Activated naive CD8-positive, alpha-beta T cell treated with anti-CD3 and anti-CD28 coated beads, Interleukin-2, amount 50 U/mL, for 16 hours (primary cell): Measurements from ENCODE around the gene ZNF652.
"Not testable (repeated sequence)": the region's sequence is repeated elsewhere in the genome, so short reads cannot be mapped to it uniquely, and the experiment has no call there.

ENCODE experiments used
- DNase-seq: peaks from one replicate; pipeline ENCODE4 v3.0.0-alpha.2; 2020; ENCODE audit warnings: low read depth, low spot score

Gene ZNF652

DNA sequence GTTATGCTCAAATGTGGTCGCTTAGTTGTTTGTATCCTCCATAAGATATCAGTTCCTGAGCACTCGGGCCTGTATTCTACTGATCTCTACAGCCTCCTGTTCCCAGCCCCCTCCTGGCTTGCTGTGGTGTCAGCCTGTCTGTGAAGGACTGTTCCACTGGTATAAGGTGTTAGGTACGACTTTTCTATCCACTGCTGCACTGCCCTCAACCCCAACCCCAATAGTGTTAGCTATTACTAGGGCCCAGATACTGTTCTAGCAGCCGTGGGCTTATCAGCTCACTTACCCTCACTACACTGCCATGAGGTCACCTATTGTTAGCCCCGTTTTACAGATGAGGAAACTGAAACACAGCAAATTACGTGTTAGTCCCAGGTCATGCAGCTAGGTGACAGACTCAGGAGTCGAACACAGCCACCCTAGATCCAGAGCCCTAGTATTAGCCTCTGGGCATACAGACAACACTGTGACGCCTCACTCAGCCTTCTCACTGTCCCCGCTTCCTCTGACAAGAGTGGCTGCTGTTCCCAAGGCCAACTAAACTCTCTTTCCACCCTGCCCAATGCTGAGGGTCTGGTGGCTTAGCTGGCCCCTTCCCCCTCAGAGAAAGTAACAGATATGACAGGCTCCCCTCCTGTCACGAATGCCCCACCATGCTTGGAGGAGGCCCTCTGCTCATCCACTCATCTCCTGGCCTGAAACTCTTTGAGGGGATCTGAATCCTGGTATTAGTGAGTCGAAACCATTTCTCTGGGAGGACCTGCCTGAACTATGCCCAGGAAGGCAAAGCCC lies 25.6 kb upstream of the ZNF652 start:
- DNase-seq, result no peak

DNA sequence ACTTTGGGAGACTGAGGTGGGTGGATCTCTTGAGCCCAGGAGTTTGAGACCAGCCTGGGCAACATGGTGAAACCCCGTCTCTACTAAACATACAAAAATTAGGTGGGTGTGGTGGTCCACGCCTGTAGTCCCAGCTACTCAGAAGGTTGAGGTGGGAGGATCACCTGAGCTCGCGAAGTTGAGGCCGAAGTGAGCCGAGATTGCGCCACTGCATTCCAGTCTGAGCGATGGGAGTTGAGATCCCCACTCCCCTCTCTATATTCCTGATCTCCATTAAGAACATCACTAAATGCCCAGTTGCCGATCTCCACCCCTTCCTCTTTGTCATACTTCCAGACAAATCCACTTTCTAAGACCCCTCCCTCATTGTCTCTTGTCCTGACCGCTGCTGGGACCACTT lies 24.3 kb upstream of the ZNF652 start:
- DNase-seq, result no peak

GRCh38 chr17:49384951-49385350 lies 22.9 kb upstream of the ZNF652 start:
- DNase-seq, result no peak

GRCh38 chr17:49383060-49383459 lies 21.0 kb upstream of the ZNF652 start:
- no peak for DNase-seq

GRCh38 chr17:49382556-49382955 lies 20.5 kb upstream of the ZNF652 start:
- no peak for DNase-seq

- DNase-seq, result no peak
These were observed 19.7 kb upstream of the ZNF652 start for GRCh38 chr17:49381793-49382192.

GRCh38 chr17:49381033-49381432 lies 19.0 kb upstream of the ZNF652 start:
- no peak for DNase-seq

DNA sequence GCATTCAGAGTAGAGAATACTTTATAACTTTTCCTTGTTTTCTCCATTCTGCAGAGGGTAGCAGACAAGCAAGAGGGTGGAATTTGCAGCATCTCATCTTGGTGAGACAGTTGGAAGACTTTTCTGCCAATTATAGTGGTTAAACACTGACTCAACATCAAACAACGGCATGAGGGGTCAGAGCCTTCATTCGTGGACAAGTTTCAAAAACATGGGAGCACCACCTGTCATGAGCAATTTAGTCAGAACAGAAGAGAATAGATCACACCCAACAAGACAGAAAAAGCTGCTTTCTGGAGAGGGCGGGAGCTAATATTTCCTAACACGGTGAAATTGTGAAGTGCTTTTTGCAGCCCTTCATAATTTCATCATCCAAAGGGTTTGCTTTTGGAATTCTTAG lies 17.9 kb upstream of the ZNF652 start:
- DNase-seq, result no peak

DNA sequence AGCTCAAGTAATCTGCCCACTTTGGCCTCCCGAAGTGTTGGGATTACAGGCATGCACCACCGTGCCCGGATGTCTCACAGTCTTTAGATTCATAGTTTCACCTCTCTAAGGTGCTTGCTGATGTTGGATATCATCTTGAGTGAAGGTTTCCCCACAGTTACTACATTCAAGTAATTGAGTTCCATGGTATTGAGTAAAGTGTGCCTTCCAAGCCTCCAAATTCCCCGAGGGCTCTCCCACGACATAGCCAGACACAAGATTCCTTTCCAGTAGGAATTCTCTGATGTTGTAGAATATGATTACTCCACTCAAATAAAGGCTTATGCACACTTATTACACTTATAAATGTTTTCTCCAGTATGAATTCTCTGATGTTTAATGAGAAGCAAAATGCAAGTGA lies 16.3 kb upstream of the ZNF652 start:
- DNase-seq, result no peak

- DNase-seq, result no peak
These were observed 13.5 kb upstream of the ZNF652 start for GRCh38 chr17:49375544-49375943.

DNA sequence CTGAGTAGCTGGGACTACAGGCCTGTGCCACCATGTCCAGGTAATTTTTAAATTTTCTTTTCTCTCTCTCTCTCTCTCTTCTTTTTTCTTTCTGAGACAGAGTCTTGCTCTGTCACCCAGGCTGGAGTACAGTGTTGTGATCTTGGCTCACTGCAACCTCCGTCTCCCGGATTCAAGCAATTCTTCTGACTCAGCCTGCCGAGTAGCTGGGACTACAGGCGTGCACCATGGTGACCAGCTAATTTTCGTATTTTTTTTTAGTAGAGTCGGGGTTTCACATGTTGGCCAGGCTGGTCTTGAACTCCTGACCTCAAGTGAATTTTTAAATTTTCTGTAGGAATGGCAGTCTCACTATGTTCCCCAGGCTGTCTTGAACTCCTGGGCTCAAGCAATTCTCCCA lies 11.1 kb upstream of the ZNF652 start:
- DNase-seq, result no peak

DNA sequence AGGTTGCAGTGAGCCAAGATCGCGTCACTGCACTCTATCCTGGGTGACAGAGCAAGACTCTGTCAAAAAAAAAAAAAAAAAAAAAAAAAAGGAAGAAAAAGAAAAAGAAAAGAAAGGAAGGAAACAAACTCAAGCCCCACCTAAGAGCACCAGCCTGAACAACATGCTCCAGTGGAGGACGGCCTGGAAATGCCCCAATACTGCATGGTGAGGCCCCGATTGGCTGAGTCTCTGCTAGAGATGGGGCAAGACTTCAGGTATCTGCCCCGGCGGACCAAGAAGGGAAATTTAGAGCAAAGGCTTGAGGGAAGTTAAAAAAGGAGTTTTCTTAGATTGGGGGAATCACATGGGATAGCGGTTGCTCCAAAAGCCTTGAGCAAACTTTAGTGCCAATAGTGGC lies 10.4 kb upstream of the ZNF652 start:
- DNase-seq, result no peak

- DNase-seq, result no peak
These were observed 9.2 kb upstream of the ZNF652 start for GRCh38 chr17:49370971-49371834.

DNA sequence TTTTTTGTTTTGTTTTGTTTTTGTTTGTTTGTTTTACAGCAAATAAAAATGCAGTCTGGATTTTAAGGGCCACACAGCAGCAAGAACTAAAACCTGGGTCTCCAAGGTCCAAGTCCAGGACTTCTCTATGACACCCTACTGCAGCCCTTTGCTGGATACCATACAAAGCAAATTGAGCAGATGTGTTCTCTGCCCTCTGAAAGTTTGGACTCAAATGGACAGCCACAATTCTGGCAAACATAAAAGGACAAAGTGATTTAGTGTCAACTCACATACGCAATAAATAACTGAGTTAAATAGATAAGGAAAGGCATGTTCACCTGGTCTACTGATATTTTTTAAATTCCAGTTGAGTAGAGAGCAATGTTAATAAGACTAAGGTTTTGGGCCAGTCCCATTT lies 7.7 kb upstream of the ZNF652 start:
- no peak for DNase-seq

- no peak for DNase-seq
These were observed 7.0 kb upstream of the ZNF652 start for GRCh38 chr17:49369089-49369488.

- no peak for DNase-seq
These were observed 3.6 kb upstream of the ZNF652 start for GRCh38 chr17:49365667-49366066.

GRCh38 chr17:49365126-49365525 lies 3.1 kb upstream of the ZNF652 start:
- DNase-seq, result not testable (repeated sequence)

- no peak for DNase-seq
These were observed 2.1 kb upstream of the ZNF652 start for GRCh38 chr17:49364119-49364518.

DNA sequence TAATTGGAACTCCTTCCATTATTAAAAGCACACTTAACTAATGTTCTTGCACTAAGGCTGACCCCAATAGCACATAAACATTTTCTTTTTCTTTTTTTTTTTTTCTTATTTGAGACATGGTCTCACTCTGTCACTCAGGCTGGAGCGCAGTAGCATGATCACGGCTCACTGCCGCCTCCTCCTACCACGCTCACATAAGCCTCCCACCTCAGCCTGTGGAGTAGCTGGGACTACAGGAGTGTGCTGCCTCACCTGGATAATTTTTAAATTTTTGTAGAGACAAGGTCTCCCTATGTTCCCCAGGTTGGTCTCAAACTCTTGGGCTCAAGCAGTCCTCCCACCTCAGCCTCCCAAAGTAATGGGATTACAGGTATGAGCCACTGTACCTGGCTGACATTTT lies 1.2 kb upstream of the ZNF652 start:
- no peak for DNase-seq

GRCh38 chr17:49362723-49363117 lies 670 bp upstream of the ZNF652 start:
- DNase-seq, result no peak

GRCh38 chr17:49361129-49361901 lies 735 bp downstream of the ZNF652 start:
- DNase-seq, result peak; percentile 40

GRCh38 chr17:49360796-49361128 lies 1.3 kb downstream of the ZNF652 start:
- no peak for DNase-seq
